ENCODE results near the gene BCAS3.
"Not testable (repeated sequence)": the region's sequence is repeated elsewhere in the genome, so short reads cannot be mapped to it uniquely, and the experiment has no call there.

BCAS3 gene

GRCh38 chr17:60747069-60747808 lies 69.6 kb downstream of the BCAS3 start:
- FAIRE-seq = no peak

- FAIRE-seq = no peak
Observed at GRCh38 chr17:60748204-60748603, 70.6 kb downstream of the BCAS3 start.

- FAIRE-seq = no peak
Observed at GRCh38 chr17:60749050-60749449, 71.4 kb downstream of the BCAS3 start.

- FAIRE-seq = no peak
Observed at GRCh38 chr17:60749708-60750107, 72.1 kb downstream of the BCAS3 start.

GRCh38 chr17:60750640-60751039 lies 73.0 kb downstream of the BCAS3 start:
- no peak for FAIRE-seq

- FAIRE-seq = no peak
Observed at GRCh38 chr17:60751884-60752283, 74.2 kb downstream of the BCAS3 start.

- FAIRE-seq = no peak
Observed at GRCh38 chr17:60752873-60753577, 75.4 kb downstream of the BCAS3 start.

GRCh38 chr17:60754057-60754604 lies 76.5 kb downstream of the BCAS3 start:
- FAIRE-seq = no peak

- not testable (repeated sequence) for FAIRE-seq
Observed at GRCh38 chr17:60756798-60757197, 79.1 kb downstream of the BCAS3 start.

- no peak for FAIRE-seq
Observed at GRCh38 chr17:60757437-60757836, 79.8 kb downstream of the BCAS3 start.

- FAIRE-seq = no peak
Observed at GRCh38 chr17:60759756-60760155, 82.1 kb downstream of the BCAS3 start.

- FAIRE-seq = not testable (repeated sequence)
Observed at GRCh38 chr17:60761301-60761700, 83.7 kb downstream of the BCAS3 start.

- FAIRE-seq = no peak
Observed at GRCh38 chr17:60766778-60767190, 89.1 kb downstream of the BCAS3 start.

- FAIRE-seq = no peak
Observed at GRCh38 chr17:60767744-60768308, 90.2 kb downstream of the BCAS3 start.

GRCh38 chr17:60769327-60769726 lies 91.7 kb downstream of the BCAS3 start:
- no peak for FAIRE-seq

GRCh38 chr17:60770946-60771422 lies 93.3 kb downstream of the BCAS3 start:
- FAIRE-seq = no peak

- not testable (repeated sequence) for FAIRE-seq
Observed at GRCh38 chr17:60771621-60772020, 94.0 kb downstream of the BCAS3 start.

GRCh38 chr17:60773552-60773951 lies 95.9 kb downstream of the BCAS3 start:
- FAIRE-seq = no peak

GRCh38 chr17:60781880-60782412 lies 104.3 kb downstream of the BCAS3 start:
- FAIRE-seq = no peak

GRCh38 chr17:60782742-60783141 lies 105.1 kb downstream of the BCAS3 start:
- no peak for FAIRE-seq

GRCh38 chr17:60790205-60790604 lies 112.6 kb downstream of the BCAS3 start:
- FAIRE-seq = no peak

- FAIRE-seq = no peak
Observed at GRCh38 chr17:60792250-60792898, 114.7 kb downstream of the BCAS3 start.

- FAIRE-seq = no peak
Observed at GRCh38 chr17:60798576-60798975, 120.9 kb downstream of the BCAS3 start.

Measured in islet of Langerhans (tissue), 1 donor.